Endothelial cell of umbilical vein (primary cell): ENCODE data around the gene TERT. TPM values are rescaled to one million over a fixed set of nuclear protein-coding genes. Genes with fewer than 3 reads are reported as not detected.

Experiments
- BruUV-seq: library from RNA; stranded (reverse); fragments of 400-500 nt; replicated peaks from 2 replicates; lab custom pipeline; 2021; lab: Mats Ljungman, UMichigan
- CTCF ChIA-PET: fragments of 300-600, 350-600 bp; sonication (Branson Sonifier 250); formaldehyde crosslinking; loops from one replicate; lab custom pipeline; 2021; ENCODE audit warnings: antibody characterized with exemption, inconsistent platforms; lab: Charles Lee
- POLR2A ChIA-PET: fragments of 300-600, 350-600 bp; sonication (Branson Sonifier 250); formaldehyde crosslinking; loops from one replicate; lab custom pipeline; 2021; ENCODE audit warnings: antibody characterized with exemption, inconsistent platforms; lab: Charles Lee
- DNase-seq: peaks from one replicate; pipeline ENCODE4 v3.0.0-alpha.2; 2011; ENCODE audit warnings: low read depth, low spot score
- FAIRE-seq: peaks from 2 replicates; lab custom pipeline; 2011; peaks lifted over from hg19 to GRCh38; lab: Jason Lieb, UNC
- H2AFZ ChIP-seq: 2 replicates; pipeline ENCODE4 v1.6.0; 2012; ENCODE audit warnings: low read depth, low read length, control low read depth, inconsistent platforms
- H3K27ac ChIP-seq: 2 replicates; pipeline ENCODE4 v1.5.1; 2011; ENCODE audit warnings: low read depth, mild to moderate bottlenecking, control low read depth, low read length, moderate library complexity; ENCODE audit not compliant: insufficient read depth
- H3K27me3 ChIP-seq, 2 experiments: 2 replicates each; pipeline versions ENCODE4 v1.6.0 to v1.6.1; 2011; ENCODE audit warnings: low read length in 2 of 2, mixed read lengths in 1 of 2; ENCODE audit not compliant: control insufficient read depth in 2 of 2, insufficient read depth in 2 of 2
- H3K36me3 ChIP-seq, 2 experiments: 2 replicates in 1 of 2; 3 replicates in 1 of 2; pipeline ENCODE4 v1.5.1; 2011; ENCODE audit warnings: low read length in 2 of 2, mild to moderate bottlenecking in 1 of 2, moderate library complexity in 1 of 2; ENCODE audit not compliant: control insufficient read depth in 2 of 2, insufficient read depth in 2 of 2; ENCODE audit errors: extremely low read depth in 1 of 2
- H3K4me1 ChIP-seq: 3 replicates; pipeline ENCODE4 v1.5.1; 2011; ENCODE audit warnings: mild to moderate bottlenecking, low read length; ENCODE audit not compliant: control insufficient read depth, insufficient read depth; ENCODE audit errors: extremely low read depth
- H3K4me2 ChIP-seq: 2 replicates; pipeline ENCODE4 v1.6.1; 2011; ENCODE audit warnings: low read length, control low read depth, mixed read lengths; ENCODE audit not compliant: insufficient read depth
- H3K4me3 ChIP-seq, 3 experiments: fragments of 200-600 bp in 1 of 3; sonication (generic), shearing (Covaris generic) in 1 of 3; replicated peaks in 1 of 3; 2 replicates each; pipeline ENCODE4 v1.5.1; 2011 to 2016; ENCODE audit warnings: control low read depth in 3 of 3, low read length in 3 of 3, mild to moderate bottlenecking in 2 of 3, inconsistent platforms in 1 of 3, low read depth in 1 of 3, moderate library complexity in 1 of 3; ENCODE audit not compliant: insufficient read depth in 1 of 3
- H3K79me2 ChIP-seq: 2 replicates; pipeline ENCODE4 v1.6.0; 2012; ENCODE audit warnings: low read length, inconsistent platforms; ENCODE audit not compliant: control insufficient read depth, insufficient read depth
- H3K9ac ChIP-seq: replicated peaks from 2 replicates; pipeline ENCODE3; 2011; ENCODE audit warnings: low read length, control low read depth; ENCODE audit not compliant: insufficient read depth; ENCODE audit errors: extremely low read depth
- H3K9me1 ChIP-seq: replicated peaks from 3 replicates; pipeline ENCODE4 v1.6.0; 2011; ENCODE audit warnings: mild to moderate bottlenecking, low read length; ENCODE audit not compliant: control insufficient read depth, insufficient read depth; ENCODE audit errors: extremely low read depth
- H3K9me3 ChIP-seq: replicated peaks from 2 replicates; pipeline ENCODE4 v1.5.1; 2012; ENCODE audit warnings: low read length, inconsistent platforms; ENCODE audit not compliant: control insufficient read depth, insufficient read depth
- H4K20me1 ChIP-seq: replicated peaks from 2 replicates; pipeline ENCODE3; 2011; ENCODE audit warnings: mild to moderate bottlenecking, low read length; ENCODE audit not compliant: control insufficient read depth, insufficient read depth; ENCODE audit errors: extremely low read depth
- EZH2 ChIP-seq: IDR thresholded peaks from 2 replicates; pipeline ENCODE4 v1.6.1; 2012; ENCODE audit warnings: borderline replicate concordance, low read depth, mild to moderate bottlenecking, moderate library complexity, low read length, inconsistent platforms; ENCODE audit not compliant: severe bottlenecking
- FOS ChIP-seq: IDR thresholded peaks from 2 replicates; pipeline ENCODE4 v1.6.1; 2011; ENCODE audit warnings: mild to moderate bottlenecking, low read length, moderate library complexity, borderline replicate concordance; ENCODE audit not compliant: insufficient read depth
- GATA2 ChIP-seq: IDR thresholded peaks from 2 replicates; pipeline ENCODE4 v1.7.0; 2011; ENCODE audit warnings: low read depth, mild to moderate bottlenecking, moderate library complexity, mixed read lengths, low read length; ENCODE audit not compliant: insufficient read length, insufficient read depth
- JUN ChIP-seq: IDR thresholded peaks from 2 replicates; pipeline ENCODE4 v1.6.1; 2011; ENCODE audit warnings: borderline replicate concordance, low read depth; ENCODE audit not compliant: insufficient read length, insufficient read depth
- MAX ChIP-seq: IDR thresholded peaks from 2 replicates; pipeline ENCODE4 v1.6.1; 2011; ENCODE audit not compliant: insufficient read depth, insufficient read length
- MYC ChIP-seq: IDR thresholded peaks from one replicate; pipeline ENCODE4 v1.6.1; 2011; ENCODE audit warnings: mild to moderate bottlenecking, low read depth, low read length
- POLR2A ChIP-seq: IDR thresholded peaks from 2 replicates; pipeline ENCODE4 v1.6.1; 2012; ENCODE audit warnings: low read depth, mild to moderate bottlenecking, control low read depth, low read length
- POLR2AphosphoS5 ChIP-seq: IDR thresholded peaks from 2 replicates; pipeline ENCODE4 v1.6.1; 2012; ENCODE audit warnings: low read depth, mild to moderate bottlenecking, control low read depth, low read length, moderate library complexity; ENCODE audit not compliant: insufficient read depth
- dilution Hi-C: fragments of 300-500 bp; cut with MboI; formaldehyde crosslinking; loops from one replicate; pipeline ENCODE4 v1.15.0; 2019; ENCODE audit warnings: low sequenced_read_pairs; ENCODE audit not compliant: extremely low pct_ligation_motif_present
- intact Hi-C: fragments of 100-400 bp; cut with micrococcal nuclease; formaldehyde crosslinking; loops from one replicate; pipeline ENCODE4 v1.10.0; 2022
- polyA plus RNA-seq, 4 experiments: library from polyadenylated mRNA; depleted of rRNA in 3 of 4; stranded (reverse) in 3 of 4; unstranded in 1 of 4; fragments of >200 nt; gene quantifications; 2 replicates each; pipeline versions ENCODE4 v1.2.1 to v1.2.3, GENCODE V29; 2011 to 2012; ENCODE audit warnings: missing spikeins in 1 of 4
- total RNA-seq: library from RNA; stranded (reverse); gene quantifications from 2 replicates; pipeline ENCODE4 v1.2.3, GENCODE V29; 2021
- TF ChIP-seq, protein P1 (sequence below), 2 donors: IDR thresholded peaks; 1 replicate in 1 of 2; 2 replicates in 1 of 2; pipeline ENCODE4 v1.5.1; 2011; ENCODE audit warnings: low read length in 2 of 2, mild to moderate bottlenecking in 2 of 2, moderate library complexity in 2 of 2, control low read depth in 1 of 2, inconsistent platforms in 1 of 2, low read depth in 1 of 2; ENCODE audit not compliant: insufficient read depth in 1 of 2; ENCODE audit errors: extremely low read depth in 1 of 2

TERT gene
- total and polyA plus RNA-seq, 2 donors (not counting 3 experiments of a cell fraction or from before 2014, with no cell fraction given), result 0.04 TPM; not detected in 1

- Histone ChIP-seq H2AFZ (no peak overlapping the region), H3K4me3 (no peak overlapping the region), H3K27me3 (no peaks in the 10 kb centered on the region), H3K79me2 (no peaks in the 10 kb centered on the region), H3K9me1 (no peaks in the 10 kb centered on the region), H3K27ac (no peak overlapping the region), H3K9me3 (no peaks in the 10 kb centered on the region), H3K4me2 (no peak overlapping the region), H3K9ac (no peak overlapping the region), H3K36me3 (no peaks in the 10 kb centered on the region), H4K20me1 (no peaks in the 10 kb centered on the region), H3K4me1 (no peaks in the 10 kb centered on the region)
- FAIRE-seq (no peak), DNase-seq (no peak)
- intact Hi-C loops (no loop called here), dilution Hi-C loops (no loop called here)
- POLR2A ChIA-PET, result no interaction called here
- no peak for TF ChIP-seq MYC
- no TSS peak for BruUV-seq
- CTCF ChIA-PET, result no interaction called here
Measured at GRCh38 chr5:1265026-1265425, 29.8 kb downstream of the TERT start.

DNA sequence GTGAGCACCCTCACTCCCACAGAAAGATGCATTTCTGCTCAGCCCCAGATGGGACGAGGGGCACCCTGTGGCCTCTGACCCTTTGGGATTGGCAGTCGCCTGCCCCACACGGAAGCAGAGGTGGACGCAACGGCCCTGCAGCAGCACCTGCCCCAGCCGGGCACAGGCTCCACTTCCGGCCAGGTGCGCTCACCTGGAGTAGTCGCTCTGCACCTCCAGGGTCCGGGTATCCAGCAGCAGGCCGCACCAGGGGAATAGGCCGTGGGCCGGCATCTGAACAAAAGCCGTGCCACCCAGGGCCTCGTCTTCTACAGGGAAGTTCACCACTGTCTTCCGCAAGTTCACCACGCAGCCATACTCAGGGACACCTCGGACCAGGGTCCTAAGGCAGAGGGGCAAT, 30.7 kb downstream of the TERT start:
- Histone ChIP-seq H4K20me1 (no peaks in the 10 kb centered on the region), H3K9ac (no peak overlapping the region), H3K27me3 (no peaks in the 10 kb centered on the region), H3K4me3 (no peak overlapping the region), H3K4me1 (no peaks in the 10 kb centered on the region), H3K4me2 (no peak overlapping the region), H3K36me3 (no peaks in the 10 kb centered on the region), H3K27ac (no peak overlapping the region), H3K79me2 (no peaks in the 10 kb centered on the region), H3K9me1 (no peaks in the 10 kb centered on the region), H3K9me3 (no peaks in the 10 kb centered on the region), H2AFZ (no peak overlapping the region)
- dilution Hi-C loops (no loop called here), intact Hi-C loops (no loop called here)
- ChIA-PET CTCF (no interaction called here), POLR2A (no interaction called here)
- no peak for FAIRE-seq
- no TSS peak for BruUV-seq
- DNase-seq, result no peak
- TF ChIP-seq POLR2AphosphoS5 (no peak), FOS (no peak), MYC (no peak), MAX (no peak), EZH2 (no peak), GATA2 (no peak), JUN (no peak), POLR2A (no peak)
- TF ChIP-seq, protein P1, sequence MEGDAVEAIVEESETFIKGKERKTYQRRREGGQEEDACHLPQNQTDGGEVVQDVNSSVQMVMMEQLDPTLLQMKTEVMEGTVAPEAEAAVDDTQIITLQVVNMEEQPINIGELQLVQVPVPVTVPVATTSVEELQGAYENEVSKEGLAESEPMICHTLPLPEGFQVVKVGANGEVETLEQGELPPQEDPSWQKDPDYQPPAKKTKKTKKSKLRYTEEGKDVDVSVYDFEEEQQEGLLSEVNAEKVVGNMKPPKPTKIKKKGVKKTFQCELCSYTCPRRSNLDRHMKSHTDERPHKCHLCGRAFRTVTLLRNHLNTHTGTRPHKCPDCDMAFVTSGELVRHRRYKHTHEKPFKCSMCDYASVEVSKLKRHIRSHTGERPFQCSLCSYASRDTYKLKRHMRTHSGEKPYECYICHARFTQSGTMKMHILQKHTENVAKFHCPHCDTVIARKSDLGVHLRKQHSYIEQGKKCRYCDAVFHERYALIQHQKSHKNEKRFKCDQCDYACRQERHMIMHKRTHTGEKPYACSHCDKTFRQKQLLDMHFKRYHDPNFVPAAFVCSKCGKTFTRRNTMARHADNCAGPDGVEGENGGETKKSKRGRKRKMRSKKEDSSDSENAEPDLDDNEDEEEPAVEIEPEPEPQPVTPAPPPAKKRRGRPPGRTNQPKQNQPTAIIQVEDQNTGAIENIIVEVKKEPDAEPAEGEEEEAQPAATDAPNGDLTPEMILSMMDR (IDR thresholded peaks at IDR 0.05; ENCODE audit: extremely low read depth in 1 of 2, insufficient read depth in 1 of 2, low read depth in 1 of 2, low read length in 2 of 2), result no peak
